HG03575 (cell line): ENCODE measurements around the gene SLC4A9.

Experiments used
- ATAC-seq: cut with Tn5 transposase; IDR thresholded peaks from one replicate; pipeline ENCODE4 v1.9.1; 2021; ENCODE audit not compliant: unreplicated experiment, insufficient number of reproducible peaks, low FRiP score; ENCODE audit errors: extremely low read depth

SLC4A9 gene, protein sequence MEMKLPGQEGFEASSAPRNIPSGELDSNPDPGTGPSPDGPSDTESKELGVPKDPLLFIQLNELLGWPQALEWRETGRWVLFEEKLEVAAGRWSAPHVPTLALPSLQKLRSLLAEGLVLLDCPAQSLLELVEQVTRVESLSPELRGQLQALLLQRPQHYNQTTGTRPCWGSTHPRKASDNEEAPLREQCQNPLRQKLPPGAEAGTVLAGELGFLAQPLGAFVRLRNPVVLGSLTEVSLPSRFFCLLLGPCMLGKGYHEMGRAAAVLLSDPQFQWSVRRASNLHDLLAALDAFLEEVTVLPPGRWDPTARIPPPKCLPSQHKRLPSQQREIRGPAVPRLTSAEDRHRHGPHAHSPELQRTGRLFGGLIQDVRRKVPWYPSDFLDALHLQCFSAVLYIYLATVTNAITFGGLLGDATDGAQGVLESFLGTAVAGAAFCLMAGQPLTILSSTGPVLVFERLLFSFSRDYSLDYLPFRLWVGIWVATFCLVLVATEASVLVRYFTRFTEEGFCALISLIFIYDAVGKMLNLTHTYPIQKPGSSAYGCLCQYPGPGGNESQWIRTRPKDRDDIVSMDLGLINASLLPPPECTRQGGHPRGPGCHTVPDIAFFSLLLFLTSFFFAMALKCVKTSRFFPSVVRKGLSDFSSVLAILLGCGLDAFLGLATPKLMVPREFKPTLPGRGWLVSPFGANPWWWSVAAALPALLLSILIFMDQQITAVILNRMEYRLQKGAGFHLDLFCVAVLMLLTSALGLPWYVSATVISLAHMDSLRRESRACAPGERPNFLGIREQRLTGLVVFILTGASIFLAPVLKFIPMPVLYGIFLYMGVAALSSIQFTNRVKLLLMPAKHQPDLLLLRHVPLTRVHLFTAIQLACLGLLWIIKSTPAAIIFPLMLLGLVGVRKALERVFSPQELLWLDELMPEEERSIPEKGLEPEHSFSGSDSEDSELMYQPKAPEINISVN

GRCh38 chr5:140360101-140360500 lies at the start of gene SLC4A9:
TSS of gene SLC4A9 (plus strand) at chr5:140360194. CDS start at chr5:140360237, 43 bp downstream.
- ATAC-seq: no peak

DNA sequence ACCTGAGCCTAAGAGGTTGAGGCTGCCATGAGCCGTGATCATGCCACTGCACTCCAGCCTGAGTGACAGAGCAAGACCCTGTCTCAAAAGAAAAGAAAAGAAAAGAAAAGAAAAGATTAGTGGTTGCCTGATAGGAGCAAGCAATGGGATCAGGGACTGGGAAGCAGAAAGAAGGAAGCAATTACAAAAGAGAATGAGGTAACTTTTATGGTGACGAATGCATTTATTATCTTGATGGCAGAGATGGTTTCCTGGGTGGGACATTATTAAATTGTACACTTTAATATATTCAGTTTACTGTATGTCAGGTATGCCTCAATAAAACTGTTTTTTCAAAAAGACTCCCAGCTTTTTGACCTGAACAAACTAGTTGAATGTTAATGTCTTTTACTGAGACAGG lies 49.6 kb upstream of the SLC4A9 start:
- ATAC-seq: no peak

DNA sequence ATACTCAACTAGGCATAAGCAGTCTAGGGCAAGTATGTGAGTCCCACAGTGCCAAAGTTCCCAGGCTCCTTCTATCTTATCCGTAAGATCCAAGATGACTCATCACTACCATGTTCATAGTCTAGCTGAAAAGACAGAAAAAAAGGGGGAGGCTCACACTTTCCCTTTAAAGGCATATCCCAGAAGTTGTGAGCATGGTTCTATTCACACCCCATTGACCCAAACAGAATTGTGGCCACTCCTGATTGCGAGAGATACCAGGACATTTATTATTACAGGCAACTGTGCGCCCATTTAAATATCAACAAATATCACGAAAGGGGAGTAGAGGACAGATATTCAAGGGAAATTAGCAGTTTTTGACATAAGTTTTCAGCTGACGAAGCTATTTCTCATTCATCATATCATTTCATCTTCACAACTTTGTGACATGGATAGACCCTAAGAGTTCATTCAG lies 49.0 kb upstream of the SLC4A9 start:
- no peak for ATAC-seq

- no peak for ATAC-seq
Observed at GRCh38 chr5:140312067-140312790, 47.8 kb upstream of the SLC4A9 start.

GRCh38 chr5:140312791-140313189 lies 47.2 kb upstream of the SLC4A9 start:
- ATAC-seq: no peak

DNA sequence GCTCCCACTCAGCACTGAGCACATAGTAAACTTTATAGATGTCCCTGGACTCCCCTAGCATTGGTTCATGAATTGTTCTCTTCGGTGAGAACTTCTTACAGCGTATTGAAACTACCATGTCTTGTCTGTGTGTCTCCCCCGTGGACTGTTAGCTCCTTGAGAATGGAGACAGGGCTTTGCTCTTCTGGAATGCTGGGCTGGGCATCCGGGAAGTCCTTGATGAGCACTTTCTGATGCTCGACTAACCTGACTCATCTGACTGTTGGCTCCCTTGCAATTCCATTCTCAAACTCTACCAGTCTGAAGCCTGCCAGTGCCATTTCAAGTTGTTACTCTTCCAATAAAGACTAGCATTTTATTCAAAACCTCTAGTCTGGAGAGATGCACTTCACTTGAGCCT lies 42.1 kb upstream of the SLC4A9 start:
- ATAC-seq: no peak

DNA sequence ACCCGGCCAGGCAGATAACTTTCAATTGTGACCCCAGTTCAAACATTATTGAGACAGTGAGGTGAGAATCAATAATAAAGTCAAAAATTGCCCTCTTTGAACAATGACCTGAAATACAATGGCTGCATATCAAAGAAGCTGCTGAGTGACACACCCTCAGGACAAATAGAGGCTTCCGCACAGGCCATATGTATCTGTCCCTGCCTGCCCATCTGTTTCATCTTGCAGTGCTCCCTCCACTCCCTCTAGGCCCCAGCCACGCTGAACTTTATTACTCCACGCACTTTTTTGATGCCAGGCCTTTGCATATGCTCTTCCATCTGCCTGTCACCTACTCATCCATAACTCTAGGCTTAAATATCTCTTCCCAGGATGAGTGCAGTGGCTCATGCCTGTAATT lies 41.2 kb upstream of the SLC4A9 start:
- ATAC-seq: no peak

GRCh38 chr5:140319833-140320232 lies 40.2 kb upstream of the SLC4A9 start:
- ATAC-seq: no peak

DNA sequence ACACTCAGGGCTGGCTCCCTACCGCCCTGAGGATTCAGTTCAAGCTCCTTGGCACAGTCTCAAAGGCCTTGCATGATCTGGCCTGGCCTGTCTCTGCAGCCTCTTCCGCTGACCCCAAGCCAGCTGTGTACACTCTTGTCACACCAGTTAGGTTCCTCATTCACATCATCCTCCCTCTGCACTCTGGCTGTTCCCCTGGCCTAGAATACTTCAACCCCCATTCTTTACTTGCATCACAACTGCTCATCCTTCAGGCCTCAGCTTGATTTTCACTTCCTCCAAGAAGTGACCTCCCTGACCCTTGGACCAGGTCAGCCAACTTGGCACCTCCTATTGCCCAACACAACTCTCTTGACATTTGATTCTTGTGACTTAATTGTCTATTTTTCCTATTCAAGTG lies 38.2 kb upstream of the SLC4A9 start:
- no peak for ATAC-seq

GRCh38 chr5:140322751-140323731 lies 37.0 kb upstream of the SLC4A9 start:
- no peak for ATAC-seq

DNA sequence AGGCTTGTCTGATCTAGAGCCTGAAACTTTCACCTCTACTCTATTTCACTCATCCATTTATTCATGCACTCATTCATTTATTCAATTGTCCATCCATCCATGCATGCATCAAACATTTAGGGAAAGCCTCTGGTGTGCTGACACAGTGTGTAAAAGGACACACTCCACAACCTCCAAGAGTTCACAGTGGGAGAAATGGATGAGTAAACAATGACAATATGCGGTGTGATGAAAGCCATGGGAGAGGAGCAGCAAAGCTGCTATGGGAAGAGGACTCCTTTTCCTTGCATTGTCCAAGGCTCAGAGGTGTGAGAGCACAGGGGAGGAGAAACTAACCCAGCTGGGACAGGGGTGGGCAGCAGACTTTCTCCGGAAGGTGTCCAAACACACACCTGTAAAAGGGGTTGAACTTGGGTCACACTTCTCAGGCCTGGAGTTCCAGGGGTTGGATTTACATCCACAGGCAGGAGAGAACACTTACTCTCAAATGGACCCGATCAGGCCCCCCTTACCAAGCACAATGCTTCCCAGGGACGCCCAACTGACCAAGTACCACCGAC lies 35.9 kb upstream of the SLC4A9 start:
- ATAC-seq: no peak

DNA sequence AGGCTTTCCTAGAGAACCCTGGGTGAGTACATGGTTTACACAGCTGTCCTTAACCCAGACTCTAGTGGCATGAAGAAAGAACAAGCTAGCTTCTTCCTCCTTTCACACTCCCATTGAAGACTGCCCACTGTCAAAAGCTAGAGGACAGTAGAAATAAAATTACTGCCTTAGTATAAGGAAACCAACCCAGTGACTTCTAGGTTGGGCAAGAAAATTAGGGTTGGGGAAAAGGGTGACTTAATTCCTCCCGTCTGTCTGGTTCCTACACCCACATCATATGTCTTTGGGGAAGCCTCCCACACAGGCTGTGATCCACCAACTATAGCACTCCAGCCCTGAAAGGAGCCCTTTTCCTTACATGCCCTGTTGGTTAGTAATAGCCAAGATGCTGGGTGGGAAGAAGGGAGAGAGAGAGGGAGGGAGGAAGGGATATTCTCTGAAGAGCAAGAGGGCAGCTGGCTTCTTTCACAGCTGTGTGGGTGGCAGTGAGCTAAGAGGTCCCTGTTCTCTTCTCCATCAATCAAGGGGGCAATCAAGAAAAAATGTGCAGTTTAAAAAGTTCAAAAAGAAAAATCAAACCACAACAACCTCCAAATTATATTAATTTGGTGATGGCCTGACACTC lies 35.3 kb upstream of the SLC4A9 start:
- no peak for ATAC-seq

DNA sequence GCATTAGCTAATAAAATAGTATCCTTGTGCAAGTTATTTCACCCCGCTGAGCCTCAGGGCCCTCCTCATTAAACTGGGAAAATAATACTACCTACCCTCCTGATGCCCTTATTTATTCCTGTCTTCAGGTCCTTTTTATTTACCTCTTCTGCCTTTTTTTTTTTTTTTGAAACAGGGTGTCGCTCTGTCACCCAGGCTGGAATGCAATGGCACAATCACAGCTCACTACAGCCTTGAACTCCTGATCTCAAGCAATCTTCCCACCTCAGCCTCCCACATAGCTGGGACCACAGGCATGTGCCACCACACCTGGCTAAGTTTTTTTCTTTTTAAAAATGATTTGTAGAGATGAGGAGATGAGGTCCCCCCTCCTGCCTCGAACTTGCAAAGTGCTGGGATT lies 34.5 kb upstream of the SLC4A9 start:
- no peak for ATAC-seq

DNA sequence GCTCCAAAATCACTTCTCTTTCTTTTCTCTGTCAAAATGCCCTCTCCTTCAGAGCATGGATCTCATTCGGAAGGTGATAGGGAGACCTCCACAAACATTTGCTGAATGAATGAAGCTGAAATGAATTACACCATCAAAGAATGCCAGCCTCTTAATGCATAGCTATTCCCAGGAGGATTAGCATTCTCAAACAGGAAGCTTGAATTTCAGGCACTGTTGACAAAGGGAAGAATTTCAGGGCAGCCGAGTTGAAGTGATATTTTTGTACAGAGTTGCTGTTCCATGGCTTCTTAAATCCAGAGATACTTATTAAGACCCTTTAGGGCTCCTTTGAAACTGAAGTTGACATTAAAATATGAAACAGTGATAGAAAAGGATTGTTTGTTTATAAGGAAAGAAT lies 32.4 kb upstream of the SLC4A9 start:
- no peak for ATAC-seq

- no peak for ATAC-seq
Observed at GRCh38 chr5:140328036-140328764, 31.8 kb upstream of the SLC4A9 start.

DNA sequence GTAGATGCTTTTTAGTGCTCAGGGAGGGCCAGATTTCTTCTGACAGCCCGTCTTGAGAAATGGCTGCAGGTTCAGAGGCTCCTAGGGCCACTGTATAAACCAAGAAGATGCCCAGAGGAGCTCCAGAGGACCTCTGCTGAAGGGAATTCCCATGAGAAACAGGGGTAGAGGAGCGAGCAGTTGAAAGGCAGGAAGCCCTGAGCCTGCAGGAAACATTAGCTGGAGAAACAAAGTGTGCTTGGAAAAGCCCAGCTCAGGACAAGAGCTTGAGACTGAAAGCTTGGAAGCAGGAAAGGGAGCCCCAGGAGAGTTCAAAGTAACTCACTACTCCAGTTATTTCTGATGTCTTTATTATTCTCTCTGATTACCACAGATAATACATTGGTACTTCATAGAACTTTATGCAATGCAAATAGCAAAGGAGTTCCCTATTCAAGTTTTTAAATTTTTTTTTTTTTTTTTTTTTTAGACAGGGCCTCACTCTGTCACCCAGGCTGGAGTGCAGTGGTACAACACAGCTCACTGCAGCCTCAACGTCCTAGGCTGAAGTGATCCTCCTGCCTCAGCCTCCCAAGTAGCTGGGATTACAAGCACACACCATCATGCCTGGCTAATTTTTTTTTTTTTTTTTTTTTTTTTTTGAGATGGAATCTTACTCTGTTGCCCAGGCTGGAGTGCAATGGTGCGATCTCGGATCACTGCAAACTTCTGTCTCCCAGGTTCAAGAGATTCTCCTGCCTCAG lies 30.1 kb upstream of the SLC4A9 start:
- no peak for ATAC-seq
